ENCODE measurements around the gene MPHOSPH10.
"Not testable (repeated sequence)": the region's sequence is repeated elsewhere in the genome, so short reads cannot be mapped to it uniquely, and the experiment has no call there.

The MPHOSPH10 gene

DNA sequence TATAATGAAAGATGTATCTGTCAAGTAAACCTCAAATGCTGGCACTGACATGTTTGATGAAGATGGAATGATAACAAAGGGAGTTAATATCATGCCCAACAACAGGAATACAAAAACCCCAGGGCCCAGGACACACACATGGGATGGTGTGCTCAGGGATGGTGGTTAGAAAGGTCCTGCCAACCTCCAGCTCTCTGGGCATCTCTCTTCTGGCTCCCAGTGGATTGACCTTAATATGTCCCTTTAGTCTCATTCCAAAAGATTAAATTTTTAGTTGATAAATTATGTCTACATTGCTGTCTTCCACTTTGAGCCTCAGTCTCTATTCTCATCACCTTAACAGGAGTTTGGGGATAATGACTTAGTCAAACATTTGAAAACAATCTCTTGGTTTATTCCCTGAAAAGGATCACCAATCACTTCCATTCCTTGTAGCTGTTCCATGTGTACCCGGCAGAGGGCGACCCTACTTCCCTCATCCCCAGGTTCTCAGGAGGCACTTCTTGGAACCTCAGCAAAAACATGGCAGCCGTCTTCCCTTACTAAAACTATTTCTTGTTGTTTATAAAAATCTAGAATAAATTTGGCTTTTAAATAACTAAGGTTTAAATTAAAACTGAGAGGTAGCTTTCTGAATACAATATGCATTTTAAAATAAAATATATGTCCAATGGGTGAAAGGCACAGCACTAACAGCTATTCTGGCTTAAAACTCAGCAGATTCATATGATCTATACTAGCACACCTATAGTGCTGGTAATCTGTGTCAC is 30.1 kb upstream of the MPHOSPH10 start:
- TF ChIP-seq, protein P1, sequence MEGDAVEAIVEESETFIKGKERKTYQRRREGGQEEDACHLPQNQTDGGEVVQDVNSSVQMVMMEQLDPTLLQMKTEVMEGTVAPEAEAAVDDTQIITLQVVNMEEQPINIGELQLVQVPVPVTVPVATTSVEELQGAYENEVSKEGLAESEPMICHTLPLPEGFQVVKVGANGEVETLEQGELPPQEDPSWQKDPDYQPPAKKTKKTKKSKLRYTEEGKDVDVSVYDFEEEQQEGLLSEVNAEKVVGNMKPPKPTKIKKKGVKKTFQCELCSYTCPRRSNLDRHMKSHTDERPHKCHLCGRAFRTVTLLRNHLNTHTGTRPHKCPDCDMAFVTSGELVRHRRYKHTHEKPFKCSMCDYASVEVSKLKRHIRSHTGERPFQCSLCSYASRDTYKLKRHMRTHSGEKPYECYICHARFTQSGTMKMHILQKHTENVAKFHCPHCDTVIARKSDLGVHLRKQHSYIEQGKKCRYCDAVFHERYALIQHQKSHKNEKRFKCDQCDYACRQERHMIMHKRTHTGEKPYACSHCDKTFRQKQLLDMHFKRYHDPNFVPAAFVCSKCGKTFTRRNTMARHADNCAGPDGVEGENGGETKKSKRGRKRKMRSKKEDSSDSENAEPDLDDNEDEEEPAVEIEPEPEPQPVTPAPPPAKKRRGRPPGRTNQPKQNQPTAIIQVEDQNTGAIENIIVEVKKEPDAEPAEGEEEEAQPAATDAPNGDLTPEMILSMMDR (conservative IDR thresholded peaks at IDR 0.05; ENCODE audit: low read depth), result peak; percentile 81
- ChIA-PET CTCF (interaction anchor here (0.7 to 1.5 kb wide), 6 partner anchors 10 to 542 kb away, joined by 3 to 7 read pairs (median 4); no protein-coding TSS in a partner anchor), POLR2A (ENCODE audit: low non-redundant PET) (no interaction called here)
- no peak overlapping the region for H3K27ac ChIP-seq
- peak; percentile 72 for DNase-seq (ENCODE audit: low spot score)

DNA sequence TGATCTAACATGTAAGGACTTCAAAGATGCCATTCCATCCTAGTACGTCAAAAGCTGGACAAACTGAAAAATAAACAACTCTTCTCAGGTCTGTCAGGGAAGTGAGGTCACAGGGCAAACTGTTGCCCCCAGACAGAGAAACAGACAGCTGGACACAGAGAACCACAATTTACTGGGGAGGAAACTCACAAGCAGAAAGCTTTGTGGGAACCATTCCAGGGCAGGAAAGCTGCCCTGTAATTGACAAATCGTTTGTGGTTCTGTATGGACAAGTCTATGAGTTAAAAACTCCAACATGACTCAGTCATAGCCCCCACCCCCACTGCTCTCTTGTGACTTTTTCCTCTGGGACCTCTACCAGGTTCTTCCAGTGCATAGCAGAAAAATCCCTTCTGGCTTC is 28.8 kb upstream of the MPHOSPH10 start:
- peak; percentile 54 for DNase-seq (ENCODE audit: low spot score)
- ChIA-PET POLR2A (ENCODE audit: low non-redundant PET) (no interaction called here), CTCF (interaction anchor here (1.3 kb wide), 1 partner anchor 55 kb away, joined by 3 read pairs; no protein-coding TSS in a partner anchor)
- TF ChIP-seq, protein P1 (conservative IDR thresholded peaks at IDR 0.05; ENCODE audit: low read depth), result no peak
- peak overlapping the region; percentile 84 for H3K27ac ChIP-seq

DNA sequence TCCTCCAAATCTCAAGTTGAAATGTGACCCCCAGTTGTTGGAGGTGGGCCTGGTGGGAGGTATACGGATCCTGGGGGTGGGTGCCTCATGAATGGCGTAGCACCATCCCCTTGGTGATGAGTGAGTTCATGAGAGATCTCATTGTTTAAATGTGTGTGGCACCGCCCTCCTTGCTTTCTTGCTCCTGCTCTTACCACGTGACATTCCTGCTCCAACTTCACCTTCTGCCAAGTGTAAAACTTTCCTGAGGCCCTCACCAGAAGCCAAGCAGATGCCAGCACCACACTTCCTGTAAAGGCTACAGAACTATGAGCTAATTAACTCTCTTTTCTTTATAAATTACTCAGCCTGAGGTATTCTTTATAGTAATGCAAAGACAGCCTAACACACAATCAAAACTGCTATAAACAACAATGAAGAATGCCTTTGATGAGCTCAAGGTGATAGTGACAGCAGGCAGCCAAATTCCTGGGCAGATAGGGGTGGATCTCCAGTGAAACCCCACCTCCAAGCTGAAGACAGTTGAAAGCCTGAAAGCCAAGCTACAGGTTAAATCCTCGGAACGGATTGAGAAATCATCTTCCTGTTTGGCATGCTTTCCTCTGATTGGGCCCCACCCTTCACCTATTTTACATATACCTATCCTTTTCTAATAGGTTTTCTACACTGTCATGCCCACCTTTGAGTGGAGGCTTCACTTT is 27.3 kb upstream of the MPHOSPH10 start:
- ChIA-PET CTCF (interaction anchor here (0.5 to 1.1 kb wide), 2 partner anchors 201 to 208 kb away, joined by 3 to 4 read pairs; no protein-coding TSS in a partner anchor), POLR2A (ENCODE audit: low non-redundant PET) (no interaction called here)
- peak; percentile 6 for DNase-seq (ENCODE audit: low spot score)
- TF ChIP-seq, protein P1 (conservative IDR thresholded peaks at IDR 0.05; ENCODE audit: low read depth), result no peak
- H3K27ac ChIP-seq, result peak overlapping the region; percentile 53

DNA sequence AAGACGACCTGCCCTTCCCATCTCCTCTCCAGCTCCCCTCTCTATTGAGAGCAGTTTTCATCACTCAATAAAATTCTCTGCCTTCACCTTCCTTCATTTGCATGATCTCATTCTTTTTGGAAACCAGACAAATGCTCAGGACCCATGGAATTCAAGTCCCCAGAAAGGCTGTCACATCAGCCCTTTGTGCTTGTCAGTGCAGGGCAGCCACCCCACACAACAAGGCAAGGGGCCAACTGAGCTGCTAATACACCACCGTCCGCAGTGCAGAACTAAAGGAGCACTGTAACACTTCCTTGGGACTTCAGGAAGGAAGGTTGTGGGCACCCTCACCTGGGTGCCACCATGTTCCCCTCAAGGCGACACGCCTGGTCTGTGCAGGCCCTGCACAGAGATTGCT is 26.6 kb upstream of the MPHOSPH10 start:
- TF ChIP-seq, protein P1 (conservative IDR thresholded peaks at IDR 0.05; ENCODE audit: low read depth), result no peak
- DNase-seq (ENCODE audit: low spot score), result no peak
- POLR2A ChIA-PET (ENCODE audit: low non-redundant PET), result no interaction called here
- H3K27ac ChIP-seq, result no peak overlapping the region
- CTCF ChIA-PET, result interaction anchor here (1.1 kb wide), 1 partner anchor 200 kb away, joined by 3 read pairs; no protein-coding TSS in a partner anchor

DNA sequence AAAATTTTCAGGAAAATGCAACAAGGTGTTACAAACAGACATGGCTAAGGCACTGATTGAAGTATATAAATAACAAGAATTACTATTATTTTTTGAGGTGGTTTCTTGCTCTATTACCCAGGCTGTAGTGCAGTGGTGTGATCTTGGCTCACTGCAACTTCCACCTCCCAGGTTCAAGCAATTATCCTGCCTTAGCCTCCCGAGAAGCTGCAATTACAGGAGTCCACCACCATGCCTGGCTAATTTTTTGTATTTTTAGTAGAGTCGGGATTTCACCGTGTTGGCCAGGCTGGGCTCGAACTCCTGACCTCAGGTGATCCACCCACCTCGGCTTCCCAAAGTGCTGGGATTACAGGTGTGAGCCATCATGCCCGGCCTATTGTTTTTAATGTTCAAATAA is 24.0 kb upstream of the MPHOSPH10 start:
- H3K27ac ChIP-seq; DNase-seq (ENCODE audit: low spot score); POLR2A ChIA-PET (ENCODE audit: low non-redundant PET): not testable (repeated sequence)
- CTCF ChIA-PET, result interaction anchor here (1.1 kb wide), 1 partner anchor 15 kb away, joined by 3 read pairs; no protein-coding TSS in a partner anchor

DNA sequence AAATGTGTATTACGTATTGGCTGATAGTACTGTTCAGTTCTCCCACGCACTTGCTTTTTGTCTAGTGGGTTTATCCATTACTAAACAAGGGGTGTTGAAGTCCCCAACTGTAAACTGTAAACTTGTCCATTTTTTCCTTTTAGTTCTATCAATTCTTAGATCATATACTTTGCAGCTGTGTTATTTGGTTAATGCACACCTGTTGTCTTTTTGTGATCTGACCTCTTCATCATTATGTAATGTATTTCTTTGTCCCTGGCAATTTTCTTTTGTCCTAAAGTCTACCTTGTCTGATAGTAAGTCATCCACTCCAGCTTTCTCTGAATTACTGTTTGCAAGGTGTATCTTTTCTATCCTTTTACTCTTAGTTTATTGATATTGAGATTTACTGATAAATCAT is 22.3 kb upstream of the MPHOSPH10 start:
- H3K27ac ChIP-seq, result no peak overlapping the region
- no peak for DNase-seq (ENCODE audit: low spot score)
- ChIA-PET POLR2A (ENCODE audit: low non-redundant PET) (no interaction called here), CTCF (no interaction called here)
- TF ChIP-seq, protein P1 (conservative IDR thresholded peaks at IDR 0.05; ENCODE audit: low read depth), result no peak

DNA sequence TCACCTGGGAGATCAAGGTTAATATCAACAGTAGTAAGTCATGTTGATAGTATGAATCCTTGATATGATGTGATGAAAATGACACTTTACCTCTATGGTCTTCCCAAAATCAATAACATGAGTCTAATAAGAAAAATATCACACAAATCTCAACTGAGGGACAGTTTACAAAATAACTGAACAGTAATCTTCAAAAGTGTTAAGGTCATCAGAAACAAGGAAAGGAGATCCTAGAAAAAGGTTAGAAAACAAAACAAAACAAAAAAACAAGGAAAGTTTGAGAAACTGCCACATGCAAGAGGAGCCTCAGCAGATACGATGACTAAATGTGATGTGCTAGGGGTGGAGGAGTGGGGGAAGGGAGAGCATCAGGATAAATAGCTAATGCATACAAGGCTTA is 16.6 kb upstream of the MPHOSPH10 start:
- TF ChIP-seq, protein P1 (conservative IDR thresholded peaks at IDR 0.05; ENCODE audit: low read depth), result no peak
- CTCF ChIA-PET, result no interaction called here
- POLR2A ChIA-PET (ENCODE audit: low non-redundant PET), result no interaction called here
- no peak for DNase-seq (ENCODE audit: low spot score)
- H3K27ac ChIP-seq, result no peak overlapping the region

Data from RWPE1 (cell line).